Measurements from ENCODE around the gene LENG9.

GRCh38 chr19:54464044-54464629 is 559 bp upstream of the LENG9 start:
- TF ChIP-seq, protein P1, sequence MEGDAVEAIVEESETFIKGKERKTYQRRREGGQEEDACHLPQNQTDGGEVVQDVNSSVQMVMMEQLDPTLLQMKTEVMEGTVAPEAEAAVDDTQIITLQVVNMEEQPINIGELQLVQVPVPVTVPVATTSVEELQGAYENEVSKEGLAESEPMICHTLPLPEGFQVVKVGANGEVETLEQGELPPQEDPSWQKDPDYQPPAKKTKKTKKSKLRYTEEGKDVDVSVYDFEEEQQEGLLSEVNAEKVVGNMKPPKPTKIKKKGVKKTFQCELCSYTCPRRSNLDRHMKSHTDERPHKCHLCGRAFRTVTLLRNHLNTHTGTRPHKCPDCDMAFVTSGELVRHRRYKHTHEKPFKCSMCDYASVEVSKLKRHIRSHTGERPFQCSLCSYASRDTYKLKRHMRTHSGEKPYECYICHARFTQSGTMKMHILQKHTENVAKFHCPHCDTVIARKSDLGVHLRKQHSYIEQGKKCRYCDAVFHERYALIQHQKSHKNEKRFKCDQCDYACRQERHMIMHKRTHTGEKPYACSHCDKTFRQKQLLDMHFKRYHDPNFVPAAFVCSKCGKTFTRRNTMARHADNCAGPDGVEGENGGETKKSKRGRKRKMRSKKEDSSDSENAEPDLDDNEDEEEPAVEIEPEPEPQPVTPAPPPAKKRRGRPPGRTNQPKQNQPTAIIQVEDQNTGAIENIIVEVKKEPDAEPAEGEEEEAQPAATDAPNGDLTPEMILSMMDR (conservative IDR thresholded peaks at IDR 0.05; ENCODE audit: low read depth, low read length) = no peak
- no peak for TF ChIP-seq EZH2 (IDR thresholded peaks at IDR 0.05; ENCODE audit: borderline replicate concordance, low read depth, low read length, poor library complexity, severe bottlenecking)
